GM12872 (cell line): ENCODE results near the gene NDRG3.

ENCODE experiments used
- CTCF ChIP-seq: IDR thresholded peaks from 3 replicates; pipeline ENCODE4 v1.5.1; 2011; ENCODE audit warnings: low read depth, mild to moderate bottlenecking, low read length, moderate library complexity; ENCODE audit not compliant: insufficient read depth

Gene NDRG3

GRCh38 chr20:36741072-36741471 lies 4.8 kb downstream of the NDRG3 start:
- TF ChIP-seq CTCF = no peak

DNA sequence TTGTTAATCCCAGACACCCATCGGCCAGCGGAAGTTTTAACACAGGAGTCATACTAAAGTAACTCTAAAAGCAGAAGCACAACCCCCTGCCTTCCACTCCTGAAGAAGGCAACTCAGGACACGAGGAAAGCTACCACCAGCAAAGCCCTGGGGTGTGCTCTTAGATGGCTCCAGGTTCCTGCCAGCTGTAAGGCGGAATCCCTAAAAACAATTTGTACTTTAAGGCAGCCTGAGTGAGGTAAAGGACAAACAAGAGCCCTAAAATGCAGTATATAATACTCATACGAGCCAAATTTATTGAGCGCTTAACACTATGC lies 8.7 kb downstream of the NDRG3 start:
- no peak for TF ChIP-seq CTCF

DNA sequence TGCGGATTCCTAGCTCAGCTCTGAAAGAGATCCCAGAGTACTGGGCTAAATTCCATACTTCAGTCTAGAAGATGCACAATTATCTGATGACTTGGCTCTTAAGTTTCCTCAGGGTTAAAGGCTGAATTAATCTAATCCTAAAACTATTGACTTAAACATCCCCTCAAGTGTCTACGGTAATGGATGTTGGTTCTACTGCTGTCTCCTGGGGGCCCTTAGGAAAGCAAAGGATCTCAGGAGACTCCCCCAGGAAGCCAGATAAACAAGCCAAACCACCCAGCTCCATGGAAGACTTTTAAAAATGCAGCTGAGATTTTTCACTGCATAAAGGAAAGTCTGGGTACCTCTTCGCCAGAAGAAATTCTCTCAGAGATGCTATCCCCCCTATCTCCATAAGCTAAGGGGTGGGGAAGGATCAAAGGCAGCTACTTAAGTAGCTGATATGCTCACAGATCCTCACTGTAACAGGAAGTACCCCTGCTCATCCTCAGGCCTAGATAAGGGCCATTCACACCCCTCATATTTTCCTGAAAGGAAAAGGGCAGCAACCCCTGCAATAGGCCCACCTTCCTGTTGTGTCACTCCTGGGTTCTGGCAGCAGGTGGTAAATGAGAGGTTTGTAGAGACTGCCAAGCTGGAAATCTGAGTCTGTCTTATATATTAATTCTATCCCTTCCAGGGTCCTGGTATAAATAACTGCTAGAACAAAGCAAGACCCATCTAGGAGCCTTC lies 9.3 kb downstream of the NDRG3 start:
- TF ChIP-seq CTCF = no peak

GRCh38 chr20:36732456-36732855 lies 13.4 kb downstream of the NDRG3 start:
- no peak for TF ChIP-seq CTCF

DNA sequence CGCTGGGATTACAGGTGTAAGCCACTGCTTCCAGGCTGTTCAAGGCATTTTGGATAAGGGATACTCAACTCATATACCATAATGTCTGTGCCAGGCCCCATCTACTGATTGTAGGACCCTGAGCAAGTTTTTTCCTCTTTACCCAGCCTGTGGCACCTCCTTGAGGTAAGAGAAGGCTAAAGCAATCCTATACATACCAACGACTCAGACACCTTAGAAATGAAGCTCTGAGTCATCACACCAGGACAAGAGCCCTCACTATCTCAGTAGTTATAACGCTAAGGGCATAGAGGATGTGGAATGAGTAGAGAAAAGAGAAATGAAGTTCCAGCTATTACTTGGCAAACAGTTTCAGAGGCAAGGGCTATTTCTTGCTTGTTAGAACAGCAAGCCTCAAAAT lies 16.9 kb downstream of the NDRG3 start:
- peak; percentile 21; the same call in 1 of the 3 replicates for TF ChIP-seq CTCF

- TF ChIP-seq CTCF = no peak
Observed at GRCh38 chr20:36726168-36726567, 19.7 kb downstream of the NDRG3 start.

DNA sequence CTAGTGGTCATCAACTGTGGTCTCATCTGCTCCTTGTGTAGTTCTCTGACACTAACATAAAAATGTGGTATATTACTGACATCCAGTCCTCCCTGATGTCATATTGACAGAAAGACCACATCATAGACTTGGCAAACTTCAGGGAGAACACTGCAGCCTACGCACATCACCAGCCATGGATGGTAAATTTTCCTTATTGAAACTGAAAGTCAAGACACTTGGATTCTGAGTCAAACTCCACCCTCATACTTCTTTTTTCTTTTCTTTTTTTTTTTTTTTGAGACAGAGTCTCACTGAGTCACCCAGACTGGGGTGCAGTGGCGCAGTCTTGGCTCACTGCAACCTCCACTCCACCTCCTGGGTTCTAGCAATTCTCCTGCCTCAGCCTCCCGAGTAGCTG lies 25.4 kb downstream of the NDRG3 start:
- no peak for TF ChIP-seq CTCF
